HG03469 (cell line): Measurements from ENCODE around the gene ALDH3A1.

ENCODE experiments used
- ATAC-seq: cut with Tn5 transposase; IDR thresholded peaks from one replicate; pipeline ENCODE4 v1.9.1; 2021; ENCODE audit warnings: mild to moderate bottlenecking, moderate library complexity, moderate number of reproducible peaks; ENCODE audit not compliant: unreplicated experiment

The ALDH3A1 gene

DNA sequence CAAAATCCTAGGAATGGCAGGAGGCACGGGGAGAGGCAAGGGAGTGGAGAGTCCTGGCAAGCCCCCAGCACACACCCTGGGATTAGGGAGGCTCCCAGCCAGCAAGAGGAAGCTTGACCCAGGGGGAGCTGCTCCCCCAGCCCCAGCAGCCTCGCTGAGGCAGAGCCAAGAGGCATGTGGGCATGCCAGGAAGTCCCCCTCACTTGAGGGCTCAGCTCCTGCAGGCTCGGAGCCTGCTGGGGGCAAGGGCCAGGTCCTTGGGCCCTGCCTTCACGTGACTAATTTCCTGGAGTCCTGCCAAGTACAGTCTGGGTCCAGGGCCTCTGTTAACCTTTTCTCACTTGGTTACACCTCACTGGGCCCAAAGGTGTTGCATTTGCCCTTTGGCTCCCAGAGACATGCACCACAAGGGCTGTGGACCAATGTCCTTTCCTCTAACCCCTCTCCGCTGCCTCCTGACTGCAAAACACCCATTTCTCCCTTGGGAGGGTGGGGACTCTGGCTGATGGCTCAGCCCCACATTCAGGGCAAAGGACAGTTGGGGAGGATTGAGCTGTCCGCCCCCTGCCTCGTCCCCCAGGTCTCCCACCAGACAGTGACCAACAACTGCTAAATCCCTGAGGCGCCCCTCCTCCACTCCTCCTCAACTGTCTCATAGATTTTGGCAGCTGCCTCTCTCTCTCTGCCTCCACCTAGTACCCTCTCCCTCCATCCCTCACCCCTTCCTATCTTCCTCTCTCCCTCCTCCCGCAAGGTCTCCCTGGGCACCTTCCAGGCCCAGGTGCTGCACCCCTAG is 27.3 kb downstream of the ALDH3A1 start:
- ATAC-seq: no peak

- ATAC-seq: no peak
Measured at GRCh38 chr17:19720210-19720475, 28.0 kb downstream of the ALDH3A1 start.

- no peak for ATAC-seq
Measured at GRCh38 chr17:19719355-19720209, 28.5 kb downstream of the ALDH3A1 start.

GRCh38 chr17:19718613-19719354 is 29.3 kb downstream of the ALDH3A1 start:
- no peak for ATAC-seq

DNA sequence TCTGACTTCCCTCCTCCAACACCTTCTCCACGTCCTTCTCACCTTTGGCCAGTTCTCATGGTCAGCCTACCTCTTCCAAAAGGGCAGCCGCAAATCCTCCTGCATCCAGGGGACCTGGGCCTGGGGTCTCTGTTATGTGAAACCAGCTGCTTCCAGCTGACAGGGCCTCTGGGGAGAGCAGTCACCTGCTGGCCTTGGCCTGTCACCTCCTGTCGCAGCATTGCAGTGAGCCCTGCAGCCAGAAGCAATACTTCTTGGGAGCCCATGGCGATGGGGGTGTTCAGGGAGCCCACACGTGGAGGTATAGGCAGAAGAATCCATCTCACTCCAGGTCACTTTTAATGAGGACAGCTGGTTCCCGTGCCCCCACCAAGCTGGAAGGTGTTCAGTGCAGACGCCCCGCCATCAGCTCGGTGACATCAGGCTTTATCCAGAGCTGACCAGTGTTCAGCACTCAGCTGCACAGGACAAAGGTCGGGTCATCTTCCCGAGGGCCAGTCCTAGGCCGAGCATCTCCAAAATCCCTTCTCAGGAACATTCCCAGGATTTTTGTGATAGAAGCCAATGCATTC is 30.0 kb downstream of the ALDH3A1 start:
- ATAC-seq: no peak

DNA sequence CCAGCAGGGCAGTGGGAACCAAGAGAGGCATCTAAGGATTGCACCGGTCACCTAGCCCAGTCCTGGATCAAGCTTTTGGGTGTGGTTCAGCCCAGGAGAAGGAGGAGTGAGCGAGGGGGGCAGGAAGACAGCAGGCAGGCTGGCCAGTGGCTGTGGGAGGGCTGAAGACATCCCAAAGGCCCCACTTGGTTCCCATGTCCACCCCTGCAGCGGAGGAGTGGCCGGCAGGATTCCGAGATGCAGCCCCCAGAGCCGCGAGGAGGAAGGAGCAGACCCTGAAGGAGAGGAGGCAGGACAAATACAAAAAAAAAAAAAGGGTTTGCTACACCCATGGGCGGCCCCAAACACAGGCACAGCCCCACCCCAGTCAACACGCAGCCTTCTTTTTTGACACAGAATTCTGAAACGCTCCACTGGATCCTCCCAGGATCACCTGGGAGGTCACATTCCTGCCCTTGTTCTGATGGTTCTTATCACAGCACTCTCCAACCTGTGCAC is 30.6 kb downstream of the ALDH3A1 start:
- ATAC-seq: no peak

- ATAC-seq: no peak
Measured at GRCh38 chr17:19717031-19717360, 31.1 kb downstream of the ALDH3A1 start.

DNA sequence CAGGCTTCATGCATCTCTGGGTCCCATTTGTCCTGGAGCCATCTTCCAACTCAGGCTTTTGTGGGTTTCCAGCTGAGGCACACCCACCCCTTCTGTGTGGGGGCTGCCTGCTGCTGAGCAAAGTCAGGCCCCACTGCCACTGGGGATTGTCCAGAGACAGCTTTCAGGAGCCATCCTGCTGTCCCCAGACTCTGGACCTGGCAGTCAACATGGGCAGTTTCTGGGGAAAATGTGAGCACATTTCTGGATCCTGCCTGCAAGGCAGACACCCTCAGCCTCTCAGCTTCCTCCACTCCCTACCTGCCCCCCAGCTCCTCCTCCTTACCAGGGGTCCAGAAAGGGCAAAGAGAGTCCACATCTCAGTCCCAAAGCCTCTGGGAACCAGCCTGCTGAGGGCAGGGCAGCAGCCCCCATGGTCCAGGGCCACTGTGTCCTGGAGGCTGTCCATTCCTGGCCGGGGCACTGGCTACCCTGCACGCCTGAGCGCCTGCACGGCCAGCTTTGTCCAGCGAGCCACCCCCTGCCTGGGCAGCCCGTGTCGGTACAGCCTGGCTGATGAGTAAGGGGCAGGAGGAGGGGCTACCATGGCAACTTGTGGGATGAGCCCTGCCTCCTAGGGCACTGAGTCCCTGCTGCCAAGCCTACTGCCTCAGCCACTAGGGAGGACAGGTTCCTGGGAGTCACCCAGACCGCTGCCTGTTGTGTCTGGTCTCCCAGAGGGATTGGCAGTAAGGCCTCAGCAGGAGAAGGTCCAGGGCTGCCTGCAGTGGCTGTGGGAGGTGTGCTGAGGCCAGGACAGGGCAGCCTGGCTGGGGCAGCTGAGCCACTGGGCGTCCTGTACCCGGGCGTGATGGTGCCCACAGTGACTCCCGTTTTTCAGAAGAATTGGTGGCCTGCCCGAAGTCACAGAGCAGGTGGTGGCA is 31.7 kb downstream of the ALDH3A1 start, which contains the start of gene SLC47A2:
SLC47A2 (minus strand) TSS at position 477 of the 923 bp plus-strand sequence; CDS start at position 448, 29 bp downstream.
- ATAC-seq: no peak

DNA sequence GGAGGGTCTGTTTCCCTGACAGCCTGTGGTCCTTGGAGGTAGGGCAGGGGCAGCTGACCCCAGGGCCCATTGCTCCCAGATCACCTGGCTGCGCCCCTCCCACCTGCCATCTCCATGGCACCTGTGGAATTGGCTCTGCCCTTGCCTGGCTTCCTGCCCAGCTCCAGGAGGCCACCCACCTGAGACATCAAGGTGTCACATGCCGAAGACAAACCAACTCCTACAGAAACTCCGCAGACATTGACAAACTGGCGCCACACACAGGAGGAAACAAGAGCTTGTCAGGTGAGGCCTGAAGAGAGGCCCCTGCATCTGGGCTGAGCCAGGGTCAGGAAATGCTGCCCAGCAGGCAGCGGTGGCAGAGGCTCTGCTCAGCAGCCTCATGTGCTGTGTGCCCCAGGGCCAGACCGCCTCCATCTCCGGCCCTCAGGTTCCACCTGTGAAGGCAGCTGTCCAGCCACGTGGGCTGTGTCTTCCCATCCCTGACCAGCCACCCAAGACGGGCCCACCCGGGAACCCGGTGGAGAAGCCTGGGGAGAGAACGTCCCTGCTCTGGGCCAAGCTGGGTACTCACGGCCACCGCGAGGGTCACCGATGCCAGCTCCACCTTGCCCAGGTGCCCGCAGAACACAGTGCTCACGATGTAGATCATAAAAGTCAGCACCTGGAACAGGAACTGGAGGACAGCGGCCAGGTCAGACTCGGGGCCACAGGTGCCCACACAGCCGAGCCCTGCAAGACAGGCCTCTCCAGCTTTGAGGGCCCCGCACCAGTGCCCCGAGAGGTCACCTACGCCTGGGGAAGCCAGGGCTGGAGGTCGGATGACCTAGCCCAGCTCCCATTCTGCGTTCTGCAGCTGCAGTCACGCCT is 33.3 kb downstream of the ALDH3A1 start:
- ATAC-seq: no peak

GRCh38 chr17:19713901-19714361 is 34.2 kb downstream of the ALDH3A1 start:
- ATAC-seq: no peak

- no peak for ATAC-seq
Measured at GRCh38 chr17:19713462-19713861, 34.6 kb downstream of the ALDH3A1 start.

GRCh38 chr17:19712436-19713004 is 35.6 kb downstream of the ALDH3A1 start:
- ATAC-seq: no peak

- ATAC-seq: no peak
Measured at GRCh38 chr17:19709841-19710240, 38.3 kb downstream of the ALDH3A1 start.

DNA sequence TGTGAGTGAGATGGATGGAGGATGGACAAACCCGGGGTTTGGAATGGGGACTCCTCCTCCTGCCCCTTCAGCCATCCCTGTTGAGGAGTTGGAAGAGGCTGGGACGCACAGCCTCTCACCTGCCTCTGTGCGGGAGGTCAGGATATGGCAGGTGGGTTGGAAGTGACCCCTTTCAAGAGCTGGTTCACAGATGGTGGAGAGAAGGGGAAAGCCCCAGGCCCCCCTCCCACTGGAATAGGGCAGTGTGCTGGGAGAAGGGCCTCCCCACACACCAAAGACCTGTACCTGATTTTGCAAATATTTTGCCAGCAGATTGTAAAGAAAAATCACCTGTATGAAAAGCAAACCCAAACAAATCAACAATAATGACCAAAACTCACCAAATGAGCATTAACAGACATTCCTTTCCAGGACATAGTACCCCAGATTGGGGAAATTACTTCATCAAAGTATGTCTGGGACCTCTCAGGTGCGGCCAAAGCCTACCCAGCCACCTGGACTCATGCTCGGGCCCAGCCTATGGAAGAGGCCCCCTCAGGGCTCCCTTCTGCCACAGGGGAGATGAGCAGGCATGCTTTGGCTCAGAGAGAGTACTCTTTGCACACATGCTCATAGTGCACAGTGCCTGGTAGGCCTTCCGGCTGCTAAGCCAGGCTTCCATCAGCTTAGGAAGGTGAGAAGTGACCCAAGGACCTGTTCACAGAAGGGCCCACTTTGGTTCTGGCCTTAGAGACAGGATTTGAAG is 39.5 kb downstream of the ALDH3A1 start:
- no peak for ATAC-seq

GRCh38 chr17:19707728-19708221 is 40.3 kb downstream of the ALDH3A1 start:
- no peak for ATAC-seq

DNA sequence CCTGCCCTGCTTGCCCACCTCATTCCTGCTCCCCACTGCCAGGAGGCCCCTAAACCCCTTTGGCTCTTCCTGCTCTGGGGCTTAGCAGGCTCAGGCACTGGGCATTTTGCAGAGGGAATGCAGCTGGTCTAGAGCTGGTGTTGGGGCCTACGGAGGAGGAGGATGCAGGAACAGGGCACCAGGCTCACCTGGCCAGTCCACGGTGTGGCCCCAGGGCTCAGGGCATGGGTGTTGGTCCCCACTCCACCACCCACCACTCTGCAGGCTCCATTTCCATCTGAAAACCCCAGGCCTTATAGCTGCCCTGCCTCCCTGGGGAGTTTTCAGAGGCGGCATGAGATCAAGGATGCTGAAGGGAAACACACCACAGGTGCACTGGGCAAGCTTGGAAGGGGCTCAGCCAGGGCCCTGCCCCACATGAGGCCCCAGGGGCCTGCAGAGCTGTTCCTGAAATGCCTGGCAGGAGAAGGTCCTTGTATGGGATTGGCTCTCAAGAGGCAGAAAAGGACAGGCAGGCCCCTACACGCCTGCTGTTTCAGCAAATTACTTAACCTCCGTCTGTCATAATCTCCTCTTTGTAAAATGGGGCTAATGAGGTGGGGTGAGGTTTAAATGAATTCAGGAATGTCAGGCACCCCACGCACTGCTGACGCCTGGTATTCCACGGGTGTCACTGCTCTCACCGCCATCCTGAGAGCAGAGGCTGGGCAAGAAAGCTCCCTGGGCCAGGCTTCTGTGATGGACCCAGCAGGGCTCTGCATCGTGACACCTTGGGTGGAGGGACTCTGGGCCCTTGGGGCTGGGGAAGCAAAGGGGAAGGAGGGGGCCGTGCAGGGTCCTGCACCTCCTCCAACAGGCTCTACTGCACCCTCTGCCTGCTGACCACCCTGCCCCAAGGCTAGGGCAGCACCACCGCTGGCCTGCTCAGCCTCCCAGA is 41.0 kb downstream of the ALDH3A1 start:
- no peak for ATAC-seq
